Ishikawa (cell line): ENCODE results near the gene RAD51B.

Experiments
- CEBPB ChIP-seq: IDR thresholded peaks from 2 replicates; pipeline ENCODE4 v1.6.1; 2012
- CREB1 ChIP-seq: IDR thresholded peaks from 2 replicates; pipeline ENCODE4 v1.6.1; 2012; ENCODE audit warnings: low read depth
- EGR1 ChIP-seq: IDR thresholded peaks from 2 replicates; pipeline ENCODE4 v1.6.1; 2012
- EP300 ChIP-seq: IDR thresholded peaks from 2 replicates; pipeline ENCODE4 v1.6.1; 2012; ENCODE audit warnings: borderline replicate concordance
- TAF1 ChIP-seq: IDR thresholded peaks from 2 replicates; pipeline ENCODE4 v1.6.1; 2012; ENCODE audit warnings: low read depth, mild to moderate bottlenecking
- TEAD4 ChIP-seq: IDR thresholded peaks from 2 replicates; pipeline ENCODE4 v1.6.1; 2012
- TF ChIP-seq, protein P1 (sequence below): IDR thresholded peaks from 2 replicates; pipeline ENCODE4 v1.6.1; 2012; ENCODE audit warnings: low read depth, mild to moderate bottlenecking

DNA sequence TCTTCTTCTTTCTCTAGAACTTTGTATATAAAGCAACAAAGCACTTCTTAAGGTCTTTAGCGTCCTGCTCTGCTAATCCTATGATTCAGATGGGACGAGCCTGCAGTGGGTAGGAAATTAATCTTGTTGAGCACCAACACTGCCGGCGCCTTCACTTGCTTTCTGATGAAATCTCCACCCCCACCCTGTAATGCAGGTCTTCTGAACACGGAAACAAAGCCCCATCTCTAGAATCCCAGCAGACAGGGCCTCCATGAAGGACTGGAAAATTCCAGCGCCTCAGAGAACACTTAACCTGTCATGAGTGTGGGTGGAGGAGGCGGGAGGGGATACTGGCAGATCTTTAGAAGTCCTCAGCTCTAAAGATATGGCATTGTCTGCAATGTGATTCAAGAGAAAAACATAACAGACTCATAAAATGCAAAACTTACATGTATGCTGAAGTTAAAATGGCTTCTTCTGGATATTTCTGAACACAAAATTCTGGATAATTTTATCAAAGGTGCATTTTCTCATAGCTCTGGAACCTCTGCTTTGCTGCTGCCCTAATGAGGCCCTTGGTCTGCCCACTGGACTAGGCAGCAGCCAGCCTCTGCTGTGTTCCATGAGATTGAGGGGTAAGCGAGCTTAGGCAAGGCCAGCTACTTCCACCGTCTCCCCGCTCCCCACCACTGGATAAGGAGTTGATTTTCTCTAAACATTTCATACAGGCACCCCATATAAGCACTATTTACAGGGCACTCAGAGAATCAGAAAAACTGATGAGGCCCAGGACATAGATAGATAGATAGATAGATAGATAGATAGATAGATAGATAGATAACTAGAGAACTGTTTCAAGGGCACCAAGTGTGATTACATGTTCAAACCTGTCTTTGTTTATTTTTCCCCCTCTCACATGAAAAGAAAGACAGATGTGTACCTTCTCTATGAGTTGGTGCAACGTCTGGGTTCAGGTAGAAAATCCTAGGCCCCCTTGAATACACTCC lies 930.2 kb downstream of the RAD51B start:
- TF ChIP-seq CREB1 (no peak), TEAD4 (no peak), TAF1 (no peak), EP300 (no peak), CEBPB (no peak), EGR1 (no peak)
- TF ChIP-seq, protein P1, sequence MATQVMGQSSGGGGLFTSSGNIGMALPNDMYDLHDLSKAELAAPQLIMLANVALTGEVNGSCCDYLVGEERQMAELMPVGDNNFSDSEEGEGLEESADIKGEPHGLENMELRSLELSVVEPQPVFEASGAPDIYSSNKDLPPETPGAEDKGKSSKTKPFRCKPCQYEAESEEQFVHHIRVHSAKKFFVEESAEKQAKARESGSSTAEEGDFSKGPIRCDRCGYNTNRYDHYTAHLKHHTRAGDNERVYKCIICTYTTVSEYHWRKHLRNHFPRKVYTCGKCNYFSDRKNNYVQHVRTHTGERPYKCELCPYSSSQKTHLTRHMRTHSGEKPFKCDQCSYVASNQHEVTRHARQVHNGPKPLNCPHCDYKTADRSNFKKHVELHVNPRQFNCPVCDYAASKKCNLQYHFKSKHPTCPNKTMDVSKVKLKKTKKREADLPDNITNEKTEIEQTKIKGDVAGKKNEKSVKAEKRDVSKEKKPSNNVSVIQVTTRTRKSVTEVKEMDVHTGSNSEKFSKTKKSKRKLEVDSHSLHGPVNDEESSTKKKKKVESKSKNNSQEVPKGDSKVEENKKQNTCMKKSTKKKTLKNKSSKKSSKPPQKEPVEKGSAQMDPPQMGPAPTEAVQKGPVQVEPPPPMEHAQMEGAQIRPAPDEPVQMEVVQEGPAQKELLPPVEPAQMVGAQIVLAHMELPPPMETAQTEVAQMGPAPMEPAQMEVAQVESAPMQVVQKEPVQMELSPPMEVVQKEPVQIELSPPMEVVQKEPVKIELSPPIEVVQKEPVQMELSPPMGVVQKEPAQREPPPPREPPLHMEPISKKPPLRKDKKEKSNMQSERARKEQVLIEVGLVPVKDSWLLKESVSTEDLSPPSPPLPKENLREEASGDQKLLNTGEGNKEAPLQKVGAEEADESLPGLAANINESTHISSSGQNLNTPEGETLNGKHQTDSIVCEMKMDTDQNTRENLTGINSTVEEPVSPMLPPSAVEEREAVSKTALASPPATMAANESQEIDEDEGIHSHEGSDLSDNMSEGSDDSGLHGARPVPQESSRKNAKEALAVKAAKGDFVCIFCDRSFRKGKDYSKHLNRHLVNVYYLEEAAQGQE = no peak
